Stomach (tissue), 9 donors: Measurements from ENCODE around the gene L3MBTL1. TPM values are rescaled to one million over a fixed set of nuclear protein-coding genes. Genes with fewer than 3 reads are reported as not detected.
A peak's percentile ranks its signal among the peaks of the same experiment; 100 is the strongest.

Source experiments
- DNase-seq, 2 donors: peaks; one replicate each; pipeline versions ENCODE4 v3.0.0 to v3.0.0-alpha.2; 2013 to 2019
- H3K27ac ChIP-seq, 5 donors: fragments of 200-600 bp in 4 of 5; sonication (generic) in 4 of 5; one replicate each; pipeline ENCODE4 v1.5.1; 2013 to 2019; ENCODE audit warnings: mild to moderate bottlenecking in 1 of 5, moderate library complexity in 1 of 5
- H3K27me3 ChIP-seq, 3 donors: fragments of 200-600 bp; sonication (generic); one replicate each; pipeline ENCODE4 v1.5.1; 2017 to 2019; ENCODE audit warnings: mixed run types in 1 of 3
- H3K36me3 ChIP-seq, 4 donors: fragments of 200-600 bp; sonication (generic); 1 replicate in 3 of 4; 2 replicates in 1 of 4; pipeline ENCODE4 v1.5.1; 2016 to 2019
- H3K4me1 ChIP-seq, 4 donors: fragments of 200-600 bp; sonication (generic); one replicate each; pipeline ENCODE4 v1.5.1; 2016 to 2019
- H3K4me3 ChIP-seq, 4 donors: fragments of 200-600 bp; sonication (generic) in 3 of 4; one replicate each; pipeline ENCODE4 v1.5.1; 2016 to 2019; ENCODE audit warnings: mild to moderate bottlenecking in 1 of 4
- H3K9me3 ChIP-seq, 4 donors: fragments of 200-600 bp; sonication (generic); one replicate each; pipeline ENCODE4 v1.5.1; 2016 to 2019
- EP300 ChIP-seq: sonication (generic); formaldehyde crosslinking; IDR thresholded peaks from one replicate; pipeline ENCODE4 v1.6.1; 2017; ENCODE audit warnings: antibody characterized with exemption
- POLR2A ChIP-seq, 4 donors: fragments of 450-650 bp; IDR thresholded peaks; one replicate each; pipeline ENCODE4 v1.6.1; 2016; ENCODE audit warnings: antibody characterized with exemption in 4 of 4, control low read depth in 2 of 4, mild to moderate bottlenecking in 1 of 4, moderate library complexity in 1 of 4
- POLR2AphosphoS5 ChIP-seq, 3 donors: sonication (generic); formaldehyde crosslinking; IDR thresholded peaks; one replicate each; pipeline ENCODE4 v1.6.1; 2016; ENCODE audit warnings: antibody characterized with exemption in 3 of 3
- WGBS, 5 donors: extraction: QIAGEN DNeasy Blood & Tissue Kit in 3 of 5; methylation state at CpG; one replicate each; pipeline versions ENCODE4 v1.1.5 to v1.1.7; 2013 to 2018; 5-methylcytosine and 5-hydroxymethylcytosine counted together
- intact Hi-C: fragments of 100-400 bp; cut with DNase I; formaldehyde crosslinking; loops from one replicate; pipeline ENCODE4 v1.15.1; 2023; ENCODE audit warnings: low total_unique reads
- polyA plus RNA-seq, 3 donors: library from polyadenylated mRNA; stranded (reverse); fragments of 200-250 nt; gene quantifications; one replicate each; pipeline ENCODE4 v1.2.3, GENCODE V29; 2013
- total RNA-seq, 5 donors: library from RNA; depleted of rRNA; stranded (reverse); fragments of >200 nt; gene quantifications; one replicate each; pipeline versions ENCODE4 v1.1.0 to v1.2.3, GENCODE V29; 2014 to 2016
- TF ChIP-seq, protein P1 (sequence below), 7 experiments: fragments of 450-650 bp in 4 of 7; fragments of 200-600 bp in 3 of 7; sonication (generic) in 3 of 7; IDR thresholded peaks; one replicate each; pipeline ENCODE4 v1.5.1; 2016 to 2019; ENCODE audit warnings: antibody characterized with exemption in 7 of 7, control low read depth in 2 of 7, mild to moderate bottlenecking in 1 of 7
- donor health status: healthy with polysubstance abuse.
- donor health status: Bipolar disorder and iron deficiency.
- donor health status: healthy.

Gene L3MBTL1
- total and polyA plus RNA-seq, 8 donors, result 0.76 to 28.7 (median 8.5) TPM

DNA sequence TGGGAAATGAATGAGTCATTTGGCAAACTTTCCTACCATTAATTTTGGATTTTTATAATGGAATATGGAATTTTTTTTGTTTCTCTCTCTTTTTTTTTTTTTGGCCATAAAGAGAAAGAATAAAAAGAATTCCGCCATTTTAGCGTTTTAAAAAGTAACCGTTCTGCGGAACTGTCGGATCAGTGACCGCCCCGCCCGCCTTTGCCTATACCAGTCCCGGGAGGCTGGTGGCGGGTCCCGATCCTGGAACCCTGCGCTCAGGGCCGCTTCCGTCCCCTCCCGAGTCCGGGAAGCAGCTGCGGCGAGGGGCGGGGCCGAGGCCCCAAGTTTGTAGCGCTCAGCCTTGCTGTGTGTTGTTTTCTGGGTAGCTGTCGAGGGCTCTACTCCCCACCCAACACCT is 609 bp downstream of the L3MBTL1 start:
- H3K27me3 ChIP-seq, result peaks cover 0 to 40% (median 15%) of the 10 kb centered on the region in 3 donors
- no peaks in the 10 kb centered on the region for H3K9me3 ChIP-seq
- no peak for TF ChIP-seq EP300
- TF ChIP-seq POLR2AphosphoS5 (IDR thresholded peaks at IDR 0.05), result no peak
- TF ChIP-seq, protein P1, sequence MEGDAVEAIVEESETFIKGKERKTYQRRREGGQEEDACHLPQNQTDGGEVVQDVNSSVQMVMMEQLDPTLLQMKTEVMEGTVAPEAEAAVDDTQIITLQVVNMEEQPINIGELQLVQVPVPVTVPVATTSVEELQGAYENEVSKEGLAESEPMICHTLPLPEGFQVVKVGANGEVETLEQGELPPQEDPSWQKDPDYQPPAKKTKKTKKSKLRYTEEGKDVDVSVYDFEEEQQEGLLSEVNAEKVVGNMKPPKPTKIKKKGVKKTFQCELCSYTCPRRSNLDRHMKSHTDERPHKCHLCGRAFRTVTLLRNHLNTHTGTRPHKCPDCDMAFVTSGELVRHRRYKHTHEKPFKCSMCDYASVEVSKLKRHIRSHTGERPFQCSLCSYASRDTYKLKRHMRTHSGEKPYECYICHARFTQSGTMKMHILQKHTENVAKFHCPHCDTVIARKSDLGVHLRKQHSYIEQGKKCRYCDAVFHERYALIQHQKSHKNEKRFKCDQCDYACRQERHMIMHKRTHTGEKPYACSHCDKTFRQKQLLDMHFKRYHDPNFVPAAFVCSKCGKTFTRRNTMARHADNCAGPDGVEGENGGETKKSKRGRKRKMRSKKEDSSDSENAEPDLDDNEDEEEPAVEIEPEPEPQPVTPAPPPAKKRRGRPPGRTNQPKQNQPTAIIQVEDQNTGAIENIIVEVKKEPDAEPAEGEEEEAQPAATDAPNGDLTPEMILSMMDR (IDR thresholded peaks at IDR 0.05), result no peak
- TF ChIP-seq POLR2A (IDR thresholded peaks at IDR 0.05), result no peak
- intact Hi-C loops, result no loop called here
- DNase-seq, result peak in 1 of 2 donors; percentile 33
- peaks cover 9 to 23% (median 20%) of the 10 kb centered on the region in 4 donors for H3K4me1 ChIP-seq
- WGBS, 5 donors, result 8 to 10% (median 8%) methylated on average over 22 of the region's 22 CpGs
- no peaks in the 10 kb centered on the region for H3K36me3 ChIP-seq
- no peak overlapping the region for H3K27ac ChIP-seq
- peak overlapping the region; percentile 63 to 89 (median 66) for H3K4me3 ChIP-seq

DNA sequence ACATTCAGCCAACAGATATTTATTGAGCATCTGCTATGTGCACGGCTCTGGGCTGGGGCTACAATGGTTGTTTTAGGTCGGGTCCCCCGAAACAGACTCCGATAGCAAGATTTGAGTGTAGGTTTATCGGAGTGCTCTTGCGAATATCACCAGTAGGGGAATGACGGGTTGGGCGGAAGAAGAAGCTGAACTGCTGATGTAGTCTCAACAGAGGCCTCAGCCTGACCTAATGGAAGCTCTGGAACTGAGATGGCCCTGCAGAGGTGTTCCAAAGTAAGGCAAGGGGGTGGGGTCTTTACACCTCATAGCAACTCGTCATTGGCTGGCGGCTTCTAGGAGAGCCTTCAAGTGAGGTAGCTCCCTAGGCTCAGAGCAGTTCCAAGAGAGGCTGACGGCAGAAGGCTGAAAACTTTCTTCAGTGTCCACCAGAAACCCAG is 1.1 kb downstream of the L3MBTL1 start:
- TF ChIP-seq, protein P1 (IDR thresholded peaks at IDR 0.05), result no peak
- no peak for TF ChIP-seq POLR2A (IDR thresholded peaks at IDR 0.05)
- TF ChIP-seq POLR2AphosphoS5 (IDR thresholded peaks at IDR 0.05), result no peak
- no peak for TF ChIP-seq EP300
- Histone ChIP-seq H3K36me3 (no peaks in the 10 kb centered on the region), H3K4me3 (peak overlapping the region in 2 of 4 donors; percentile 63 to 89), H3K9me3 (no peaks in the 10 kb centered on the region), H3K27ac (no peak overlapping the region), H3K4me1 (peaks cover 9 to 28% (median 25%) of the 10 kb centered on the region in 4 donors), H3K27me3 (peaks cover 0 to 40% (median 15%) of the 10 kb centered on the region in 3 donors)
- peak in 1 of 2 donors; percentile 17 for DNase-seq
- WGBS, 5 donors, result 78 to 88% (median 85%) methylated on average over 11 of the region's 11 CpGs
- intact Hi-C loops, result no loop called here

DNA sequence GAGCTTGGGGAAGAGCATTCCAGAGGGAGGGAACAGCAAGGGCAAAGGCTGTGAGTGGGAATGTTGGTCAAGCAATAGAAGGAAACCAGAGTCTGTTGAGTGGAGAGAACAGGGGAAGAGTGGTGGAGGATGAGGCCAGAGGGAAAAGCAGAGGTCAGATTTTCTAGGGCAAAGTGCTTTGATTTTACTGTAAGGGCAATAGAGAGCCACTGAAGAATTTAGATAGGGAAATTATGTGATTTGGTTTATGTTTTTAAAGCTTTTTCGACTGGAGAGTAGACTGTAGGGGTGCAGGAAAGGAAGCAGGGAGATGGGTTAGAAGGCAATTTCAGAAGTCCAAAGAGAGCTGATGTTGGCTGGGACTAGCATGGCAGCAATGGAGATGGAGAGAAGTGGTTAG is 4.4 kb downstream of the L3MBTL1 start:
- H3K4me1 ChIP-seq, result peaks cover 9 to 43% (median 38%) of the 10 kb centered on the region in 4 donors
- 86 to 91% (median 88%) methylated on average over 1 of the region's 1 CpG for WGBS, 5 donors

DNA sequence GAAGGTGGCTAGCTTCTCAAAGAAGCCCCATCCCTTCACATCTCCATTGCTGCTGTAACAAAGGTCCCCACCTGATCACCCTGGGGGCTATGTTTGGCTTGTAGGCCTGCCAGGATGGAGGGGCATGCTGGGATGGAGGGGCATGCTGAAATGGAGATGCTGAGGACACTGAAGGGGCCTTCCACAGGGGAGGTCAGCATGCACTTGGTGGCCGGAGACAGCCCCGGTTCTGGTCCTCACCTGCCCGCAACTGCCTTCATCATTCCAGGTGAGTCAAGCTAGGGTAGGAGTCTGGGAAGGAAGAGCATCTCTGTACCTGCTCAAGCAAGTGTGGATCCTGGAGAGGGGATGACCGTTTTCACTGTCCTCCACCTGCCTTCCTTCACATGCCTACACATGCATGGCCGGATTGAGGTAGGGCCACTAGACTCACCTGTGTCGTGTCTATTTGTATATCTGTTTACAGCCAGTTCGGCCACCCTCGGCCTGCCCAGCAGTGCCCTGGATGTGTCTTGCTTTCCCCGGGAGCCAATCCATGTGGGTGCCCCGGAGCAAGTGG is 6.0 kb downstream of the L3MBTL1 start:
- WGBS, 5 donors, result 54 to 73% (median 56%) methylated on average over 5 to 10 of the region's 10 CpGs

More for the DNA sequence above, 4.4 kb downstream of the L3MBTL1 start:
- H3K9me3 ChIP-seq, result no peaks in the 10 kb centered on the region
- TF ChIP-seq POLR2AphosphoS5 (IDR thresholded peaks at IDR 0.05), result no peak
- no peak for TF ChIP-seq EP300
- TF ChIP-seq, protein P1 (IDR thresholded peaks at IDR 0.05), result no peak
- no peak for TF ChIP-seq POLR2A (IDR thresholded peaks at IDR 0.05)
- no peaks in the 10 kb centered on the region for H3K36me3 ChIP-seq
- H3K27me3 ChIP-seq, result peaks cover 0 to 21% (median 15%) of the 10 kb centered on the region in 3 donors
- H3K4me3 ChIP-seq, result no peak overlapping the region
- intact Hi-C loops, result no loop called here
- H3K27ac ChIP-seq, result no peak overlapping the region
- no peak for DNase-seq

More for the DNA sequence above, 6.0 kb downstream of the L3MBTL1 start:
- Histone ChIP-seq H3K4me1 (peaks cover 0 to 27% (median 23%) of the 10 kb centered on the region in 4 donors), H3K27me3 (peaks cover 0 to 5% (median under 1%) of the 10 kb centered on the region in 3 donors), H3K36me3 (peaks cover 0 to 4% (median 0%) of the 10 kb centered on the region in 4 donors), H3K27ac (peak overlapping the region; percentile 37 to 78 (median 67)), H3K4me3 (peak overlapping the region; percentile 61 to 79 (median 65)), H3K9me3 (no peaks in the 10 kb centered on the region)
- TF ChIP-seq POLR2AphosphoS5 (IDR thresholded peaks at IDR 0.05) (no peak), POLR2A (IDR thresholded peaks at IDR 0.05) (no peak), EP300 (no peak)
- TF ChIP-seq, protein P1 (IDR thresholded peaks at IDR 0.05), result no peak
- DNase-seq, result no peak
- intact Hi-C loops, result no loop called here
